ENCODE data around the gene CENPX.

CENPX gene

DNA sequence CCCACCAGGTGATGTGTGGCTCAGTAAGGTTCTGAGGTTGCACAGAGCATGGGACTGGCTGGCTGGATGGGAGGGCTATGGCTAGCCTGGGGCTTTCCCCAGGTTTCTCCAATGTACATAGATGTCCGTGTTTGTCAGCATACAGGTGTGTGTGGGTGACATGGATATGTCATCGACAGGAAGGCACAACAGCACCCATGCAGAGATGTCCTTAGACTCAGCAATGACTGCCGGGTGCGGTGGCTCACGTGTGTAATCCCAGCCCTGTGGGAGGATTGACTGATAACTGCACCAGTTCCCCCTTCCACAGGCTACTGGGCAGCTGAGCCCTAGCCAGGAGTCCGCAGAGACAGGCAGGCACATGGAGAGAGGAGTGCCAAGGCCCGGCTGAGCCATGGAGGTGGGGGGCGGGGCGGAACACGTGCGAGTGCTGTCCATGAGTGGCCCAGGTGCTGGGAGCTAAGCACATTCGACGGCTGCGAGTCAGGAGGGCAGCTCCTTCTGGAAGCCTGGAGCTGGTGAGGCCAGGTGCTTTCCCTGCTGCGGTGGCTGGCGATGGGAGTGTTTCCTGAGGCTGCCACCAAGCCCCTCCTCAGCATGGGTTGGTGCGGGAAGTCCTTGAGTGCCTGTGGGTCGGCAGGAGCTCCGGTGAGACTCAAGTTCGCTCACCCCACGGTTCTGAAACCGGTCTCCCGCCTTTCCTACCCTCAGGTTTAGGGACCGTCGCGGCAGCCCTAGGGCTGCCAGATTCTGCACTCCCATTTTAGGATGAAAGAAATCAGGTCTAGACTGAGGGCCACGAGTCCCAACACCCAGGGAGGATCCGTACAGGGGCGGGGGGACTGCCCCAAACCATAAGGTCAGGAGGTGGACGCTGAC lies 46.1 kb downstream of the CENPX start:
- DNase-seq, result peak; percentile 67

DNA sequence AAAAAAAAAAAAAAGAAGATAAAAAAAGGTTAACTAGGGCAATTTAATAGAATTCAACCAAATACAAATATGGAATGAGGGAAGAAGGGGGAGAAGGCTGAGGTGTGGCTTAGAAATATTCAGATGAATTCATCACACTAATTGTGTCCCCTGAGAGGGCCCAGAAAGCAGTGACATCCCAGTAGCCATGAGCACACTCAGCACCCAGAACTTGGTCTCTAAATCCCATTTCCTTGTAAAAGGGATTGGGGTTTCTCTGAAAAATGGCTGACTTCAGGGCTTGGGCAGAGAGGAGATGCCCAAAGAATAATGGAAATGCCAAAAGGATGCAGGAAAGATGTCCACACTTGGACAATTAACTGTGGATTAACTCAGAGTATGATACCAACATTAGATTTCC lies 49.2 kb downstream of the CENPX start:
- no peak for DNase-seq

DNA sequence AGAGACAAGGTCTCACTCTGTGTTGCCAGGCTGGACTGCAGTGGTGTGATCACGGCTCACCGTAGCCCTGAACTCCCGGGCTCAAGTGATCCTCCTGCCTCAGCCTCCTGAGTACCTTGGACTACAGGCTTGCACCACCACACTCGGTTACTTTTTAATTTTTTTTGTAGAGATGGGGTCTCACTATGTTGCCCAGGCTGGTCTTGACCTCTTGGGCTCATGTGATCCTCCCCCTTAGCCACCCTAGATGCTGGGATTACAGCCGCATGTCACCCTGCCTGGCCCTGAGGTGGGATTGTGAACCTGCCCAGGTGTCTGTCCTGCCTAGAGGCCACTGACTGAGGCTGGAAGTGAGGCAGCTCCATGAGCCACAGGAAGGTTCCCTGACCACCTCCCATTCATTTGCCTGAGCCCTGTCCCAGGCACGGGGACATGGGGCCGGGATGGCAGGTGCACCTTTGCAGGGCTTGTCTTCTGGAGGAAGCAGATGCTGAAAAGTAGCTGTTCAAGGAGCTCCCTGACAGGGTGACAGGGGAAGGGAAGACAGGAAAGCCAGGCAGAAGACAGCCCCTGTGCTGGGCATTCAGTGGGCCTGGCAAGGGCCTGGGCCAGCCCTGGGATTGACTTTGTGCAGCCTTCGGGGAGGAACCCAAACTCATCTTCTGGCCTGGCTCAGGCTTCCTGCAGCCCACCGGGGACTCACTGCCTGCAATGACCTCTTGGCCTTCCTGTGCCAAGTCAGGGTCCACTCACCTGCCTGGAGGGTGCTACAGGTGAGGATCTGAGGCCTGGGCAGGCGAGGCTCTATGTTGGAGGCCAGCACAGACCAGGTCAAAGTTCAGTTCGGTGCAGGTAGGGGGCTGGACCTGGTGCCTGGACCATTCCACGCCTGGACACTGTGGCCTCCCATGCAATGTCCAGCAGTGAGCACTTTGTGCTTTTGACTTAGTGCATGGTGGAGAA lies 53.5 kb downstream of the CENPX start:
- no peak for DNase-seq

Data from NCI-H2029 (cell line).